Measurements from ENCODE around the gene TMEM106C.
"Not testable (repeated sequence)": the region's sequence is repeated elsewhere in the genome, so short reads cannot be mapped to it uniquely, and the experiment has no call there.

TMEM106C gene

GRCh38 chr12:47949441-47950341 is 13.7 kb upstream of the TMEM106C start:
- peak; percentile 90 for DNase-seq (ENCODE audit: low spot score)

- no peak for DNase-seq (ENCODE audit: low spot score)
Observed at GRCh38 chr12:47950856-47951468, 12.4 kb upstream of the TMEM106C start.

- DNase-seq (ENCODE audit: low spot score) = no peak
Observed at GRCh38 chr12:47954058-47954457, 9.3 kb upstream of the TMEM106C start.

GRCh38 chr12:47954467-47955045 is 8.8 kb upstream of the TMEM106C start:
- DNase-seq (ENCODE audit: low spot score) = no peak

GRCh38 chr12:47955059-47955458 is 8.3 kb upstream of the TMEM106C start:
- no peak for DNase-seq (ENCODE audit: low spot score)

- DNase-seq (ENCODE audit: low spot score) = not testable (repeated sequence)
Observed at GRCh38 chr12:47957671-47958070, 5.7 kb upstream of the TMEM106C start.

GRCh38 chr12:47962198-47962597 is 1.2 kb upstream of the TMEM106C start:
- DNase-seq (ENCODE audit: low spot score) = no peak

GRCh38 chr12:47964106-47964728 is 821 bp downstream of the TMEM106C start:
- DNase-seq (ENCODE audit: low spot score) = no peak

DNA sequence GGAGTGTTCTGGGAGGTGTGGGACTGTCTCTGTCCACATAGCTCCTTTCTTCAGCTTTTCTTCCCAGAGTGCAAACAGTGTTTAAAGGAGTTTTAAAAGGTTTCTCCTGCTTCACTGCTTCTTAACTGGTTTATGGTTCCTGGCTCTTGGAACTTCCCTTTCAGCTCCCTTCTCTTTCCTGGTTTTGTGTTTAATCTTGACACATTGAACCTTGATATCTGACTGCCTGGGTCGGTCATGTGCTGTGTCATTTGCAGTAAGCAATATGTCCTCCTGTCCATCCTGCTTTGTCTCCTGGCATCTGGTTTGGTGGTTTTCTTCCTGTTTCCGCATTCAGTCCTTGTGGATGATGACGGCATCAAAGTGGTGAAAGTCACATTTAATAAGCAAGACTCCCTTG is 2.2 kb downstream of the TMEM106C start:
- DNase-seq (ENCODE audit: low spot score) = no peak

DNA sequence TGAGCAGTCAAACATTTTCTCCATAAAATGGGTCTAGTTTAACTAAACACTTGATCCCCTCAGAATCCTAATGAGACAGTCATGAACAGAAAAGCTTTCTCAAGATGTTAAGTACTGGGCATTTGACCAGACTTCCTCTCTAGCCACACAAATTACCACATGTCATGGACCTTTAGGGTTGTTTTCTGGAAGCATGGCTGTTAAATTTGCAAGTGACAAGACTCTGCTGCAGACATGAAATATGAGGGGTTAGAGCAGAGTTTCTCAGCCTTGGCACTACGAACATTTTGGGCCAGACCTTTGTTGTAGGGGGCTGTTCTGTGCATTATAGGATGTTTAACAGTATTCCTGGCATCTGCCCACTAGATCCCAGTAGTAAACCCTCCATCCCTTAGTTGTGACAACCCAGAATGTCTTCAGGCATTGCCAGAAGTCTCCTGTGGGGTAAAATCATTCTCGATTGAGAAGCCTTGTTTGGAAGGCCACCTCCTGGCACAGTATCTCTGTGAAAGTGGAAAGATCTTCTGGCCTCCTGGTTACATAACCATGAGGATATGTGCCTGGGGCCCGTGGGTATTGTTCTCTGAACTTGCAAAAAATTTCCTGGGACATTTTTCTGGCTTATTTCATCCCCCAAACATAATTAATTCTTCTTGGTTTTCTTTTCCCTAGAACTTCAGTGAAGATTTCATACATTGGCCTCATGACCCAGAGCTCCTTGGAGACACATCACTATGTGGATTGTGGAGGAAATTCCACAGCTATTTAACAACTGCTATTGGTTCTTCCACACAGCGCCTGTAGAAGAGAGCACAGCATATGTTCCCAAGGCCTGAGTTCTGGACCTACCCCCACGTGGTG is 4.3 kb downstream of the TMEM106C start:
- DNase-seq (ENCODE audit: low spot score) = peak; percentile 67

- no peak for DNase-seq (ENCODE audit: low spot score)
Observed at GRCh38 chr12:47969845-47970244, 6.4 kb downstream of the TMEM106C start.

- DNase-seq (ENCODE audit: low spot score) = no peak
Observed at GRCh38 chr12:47970843-47971242, 7.4 kb downstream of the TMEM106C start.

DNA sequence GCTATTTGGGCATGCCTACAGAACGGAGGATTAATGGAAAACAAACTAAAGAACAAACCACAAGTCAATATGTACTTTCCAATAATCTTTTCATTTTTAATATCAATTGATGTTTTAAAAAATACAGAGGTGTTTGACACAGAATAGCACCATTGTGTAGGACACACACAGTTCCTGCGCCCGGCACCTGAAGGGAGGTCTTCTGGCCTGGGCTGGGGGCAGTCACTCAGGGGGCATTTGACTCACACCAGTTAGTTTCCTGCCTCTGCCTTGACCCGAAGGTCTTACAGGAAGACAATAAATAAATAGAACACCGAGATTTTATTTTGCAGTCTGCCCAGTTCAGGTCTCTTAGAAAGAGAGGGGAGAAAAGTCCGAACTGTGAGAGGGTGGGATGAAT is 9.5 kb downstream of the TMEM106C start:
- no peak for DNase-seq (ENCODE audit: low spot score)

GRCh38 chr12:47973870-47974269 is 10.5 kb downstream of the TMEM106C start:
- DNase-seq (ENCODE audit: low spot score) = no peak

- DNase-seq (ENCODE audit: low spot score) = no peak
Observed at GRCh38 chr12:47975036-47975620, 11.7 kb downstream of the TMEM106C start.

- DNase-seq (ENCODE audit: low spot score) = no peak
Observed at GRCh38 chr12:47975816-47976215, 12.4 kb downstream of the TMEM106C start.

GRCh38 chr12:47977046-47977771 is 13.8 kb downstream of the TMEM106C start:
- DNase-seq (ENCODE audit: low spot score) = no peak

- no peak for DNase-seq (ENCODE audit: low spot score)
Observed at GRCh38 chr12:47977772-47978597, 14.6 kb downstream of the TMEM106C start.

DNA sequence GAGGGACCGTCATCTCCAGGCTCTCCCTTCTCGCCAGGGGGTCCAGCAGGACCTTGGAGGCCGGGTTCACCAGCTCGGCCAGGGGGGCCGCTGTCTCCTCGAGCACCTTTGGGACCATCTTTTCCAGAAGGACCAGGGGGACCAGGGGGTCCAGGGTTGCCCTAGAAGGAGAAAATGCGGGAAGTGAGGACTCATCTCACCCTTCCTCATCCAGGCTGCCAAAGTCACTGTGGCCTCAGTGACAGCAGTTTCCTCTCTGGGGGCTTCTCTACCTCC is 15.1 kb downstream of the TMEM106C start:
- no peak for DNase-seq (ENCODE audit: low spot score)

DNA sequence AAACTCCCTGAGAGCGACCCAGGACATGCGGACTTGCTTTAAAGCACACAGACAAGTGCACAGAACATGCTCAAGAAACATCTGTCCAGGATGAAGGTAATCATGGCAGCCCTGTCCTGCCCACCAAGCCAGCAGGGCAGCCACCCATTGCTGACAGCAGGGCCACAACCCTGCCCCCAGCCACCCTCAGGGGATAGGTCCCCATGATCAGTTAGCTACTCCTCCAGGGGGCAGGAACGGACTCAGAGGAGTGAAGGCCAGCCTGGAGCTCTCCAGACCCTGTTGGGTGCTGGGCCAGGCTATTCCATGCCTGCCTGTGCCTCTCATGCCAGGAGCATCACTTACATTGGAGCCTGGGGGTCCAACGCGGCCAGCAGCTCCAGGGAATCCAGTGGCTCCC is 15.8 kb downstream of the TMEM106C start:
- DNase-seq (ENCODE audit: low spot score) = no peak
